ENCODE results near the gene SNX18.

Gene SNX18

GRCh38 chr5:54577937-54578653 lies 60.5 kb downstream of the SNX18 start:
- ChIA-PET CTCF (no interaction called here), POLR2A (no interaction called here)
- DNase-seq (ENCODE audit: low read depth, low spot score) = no peak
- no peak for TF ChIP-seq CTCF (IDR thresholded peaks at IDR 0.05; ENCODE audit: insufficient read depth, low read length, missing control alignments)
- H3K4me3 ChIP-seq (ENCODE audit: low read depth, low read length) = no peak overlapping the region

- ChIA-PET POLR2A (no interaction called here), CTCF (interaction anchor here (0.7 to 0.9 kb wide), 3 partner anchors 11 to 1524 kb away, joined by 3 read pairs; no protein-coding TSS in a partner anchor)
- TF ChIP-seq CTCF (IDR thresholded peaks at IDR 0.05; ENCODE audit: insufficient read depth, low read length, missing control alignments) = no peak
- H3K4me3 ChIP-seq (ENCODE audit: low read depth, low read length) = no peak overlapping the region
- no peak for DNase-seq (ENCODE audit: low read depth, low spot score)
Measured at GRCh38 chr5:54579591-54580295, 62.2 kb downstream of the SNX18 start.

- ChIA-PET CTCF (no interaction called here), POLR2A (no interaction called here)
- no peak for TF ChIP-seq CTCF (IDR thresholded peaks at IDR 0.05; ENCODE audit: insufficient read depth, low read length, missing control alignments)
- H3K4me3 ChIP-seq (ENCODE audit: low read depth, low read length) = no peak overlapping the region
- DNase-seq (ENCODE audit: low read depth, low spot score) = no peak
Measured at GRCh38 chr5:54580997-54581811, 63.6 kb downstream of the SNX18 start.

- no peak overlapping the region for H3K4me3 ChIP-seq (ENCODE audit: low read depth, low read length)
- CTCF ChIA-PET = interaction anchor here (2.1 kb wide), 1 partner anchor 263 kb away, joined by 8 read pairs; no protein-coding TSS in a partner anchor
- POLR2A ChIA-PET = no interaction called here
- DNase-seq (ENCODE audit: low read depth, low spot score) = no peak
- TF ChIP-seq CTCF (IDR thresholded peaks at IDR 0.05; ENCODE audit: insufficient read depth, low read length, missing control alignments) = no peak
Measured at GRCh38 chr5:54581831-54582548, 64.4 kb downstream of the SNX18 start.

- H3K4me3 ChIP-seq (ENCODE audit: low read depth, low read length) = no peak overlapping the region
- ChIA-PET CTCF (no interaction called here), POLR2A (no interaction called here)
- no peak for TF ChIP-seq CTCF (IDR thresholded peaks at IDR 0.05; ENCODE audit: insufficient read depth, low read length, missing control alignments)
- DNase-seq (ENCODE audit: low read depth, low spot score) = no peak
Measured at GRCh38 chr5:54586336-54586735, 68.8 kb downstream of the SNX18 start.

All from AG04449 (cell line).